ENCODE data around the gene MRPS34.

- TF ChIP-seq GATA2 (IDR thresholded peaks at IDR 0.05; ENCODE audit: low read depth, low read length) (no peak), GATA3 (IDR thresholded peaks at IDR 0.05; ENCODE audit: low read depth, low read length) (no peak)
Observed at GRCh38 chr16:1747934-1748333, 25.0 kb downstream of the MRPS34 start.
